GM23248 (cell line): ENCODE measurements around the gene ATG9A. TPM values are rescaled to one million over a fixed set of nuclear protein-coding genes. Genes with fewer than 3 reads are reported as not detected.
A peak's percentile ranks its signal among the peaks of the same experiment; 100 is the strongest.

Source experiments
- DNase-seq: peaks from one replicate; pipeline ENCODE4 v3.0.0-alpha.2; 2015
- H2AFZ ChIP-seq: fragments of 200-600 bp; sonication (generic); 2 replicates; pipeline ENCODE4 v1.6.1; 2016; ENCODE audit warnings: antibody characterized with exemption
- H3F3A ChIP-seq: fragments of 200-600 bp; sonication (generic); 2 replicates; pipeline ENCODE4 v1.6.1; 2016; ENCODE audit warnings: mild to moderate bottlenecking, antibody characterized with exemption, mixed run types; ENCODE audit not compliant: insufficient read depth
- H3K27ac ChIP-seq: fragments of 200-600 bp; sonication (generic); 2 replicates; pipeline ENCODE4 v1.5.1; 2016; ENCODE audit warnings: mild to moderate bottlenecking
- H3K27me3 ChIP-seq: fragments of 200-600 bp; sonication (generic); replicated peaks from 2 replicates; pipeline ENCODE4 v1.6.1; 2016; ENCODE audit warnings: mild to moderate bottlenecking; ENCODE audit not compliant: insufficient read depth
- H3K36me3 ChIP-seq: fragments of 200-600 bp; sonication (generic); 2 replicates; pipeline ENCODE4 v1.6.1; 2016; ENCODE audit warnings: low read depth, mild to moderate bottlenecking
- H3K4me1 ChIP-seq: fragments of 200-600 bp; sonication (generic); 2 replicates; pipeline ENCODE4 v1.6.1; 2016; ENCODE audit warnings: mild to moderate bottlenecking; ENCODE audit not compliant: insufficient read depth
- H3K4me2 ChIP-seq: fragments of 200-600 bp; sonication (generic); one replicate; pipeline ENCODE4 v1.6.1; 2016; ENCODE audit warnings: mild to moderate bottlenecking; ENCODE audit not compliant: unreplicated experiment
- H3K4me3 ChIP-seq: fragments of 200-600 bp; sonication (generic); 2 replicates; pipeline ENCODE4 v1.5.1; 2016; ENCODE audit warnings: mild to moderate bottlenecking
- H3K79me2 ChIP-seq: fragments of 200-600 bp; sonication (generic); 2 replicates; pipeline ENCODE4 v1.6.1; 2016; ENCODE audit warnings: mild to moderate bottlenecking; ENCODE audit not compliant: insufficient read depth
- H3K9ac ChIP-seq: fragments of 200-600 bp; sonication (generic); 2 replicates; pipeline ENCODE4 v1.6.1; 2016; ENCODE audit warnings: mild to moderate bottlenecking
- H3K9me2 ChIP-seq: fragments of 200-600 bp; sonication (generic); 2 replicates; pipeline ENCODE4 v1.6.1; 2016; ENCODE audit warnings: mixed run types, mild to moderate bottlenecking, moderate library complexity; ENCODE audit not compliant: insufficient read depth
- H3K9me3 ChIP-seq: fragments of 200-600 bp; sonication (generic); one replicate; pipeline ENCODE4 v1.6.1; 2017; ENCODE audit warnings: low read depth
- H4K20me1 ChIP-seq: fragments of 200-600 bp; sonication (generic); 2 replicates; pipeline ENCODE4 v1.6.0; 2016; ENCODE audit not compliant: insufficient read depth
- EZH2 ChIP-seq: fragments of 200-600 bp; sonication (generic); IDR thresholded peaks from 2 replicates; pipeline ENCODE4 v1.6.1; 2018; ENCODE audit warnings: antibody characterized with exemption, mild to moderate bottlenecking; ENCODE audit not compliant: insufficient read depth, poor library complexity, severe bottlenecking
- EZH2phosphoT487 ChIP-seq: fragments of 200-600 bp; sonication (generic); IDR thresholded peaks from 2 replicates; pipeline ENCODE4 v1.6.1; 2018; ENCODE audit warnings: antibody characterized with exemption, moderate library complexity, mild to moderate bottlenecking, low read depth; ENCODE audit not compliant: insufficient read depth
- WGBS, 2 experiments: methylation state at CpG; one replicate each; pipeline ENCODE4 v1.1.6; 2015 to 2017; ENCODE audit warnings: low lambda C conversion rate in 2 of 2, low coverage in 1 of 2; ENCODE audit errors: missing lambda C conversion rate in 2 of 2; 5-methylcytosine and 5-hydroxymethylcytosine counted together
- in situ Hi-C: fragments of 300-500 bp; cut with MboI; formaldehyde crosslinking; loops from 2 replicates; pipeline ENCODE4 v1.15.0; 2020
- polyA plus RNA-seq: library from polyadenylated mRNA; unstranded; fragments of >200 nt; fragmentation: Nextera tagmentation; extraction: Ambion mirVana; gene quantifications from 2 replicates; pipeline ENCODE4 v1.2.1, GENCODE V29; 2016
- total RNA-seq: library from RNA; depleted of rRNA; stranded (reverse); fragments of >200 nt; shearing (Covaris generic); gene quantifications from 2 replicates; pipeline ENCODE4 v1.2.3, GENCODE V29; 2014

ATG9A gene
- total and polyA plus RNA-seq, 2 experiments from 2014 or later, result 68.5 to 84.4 TPM

DNA sequence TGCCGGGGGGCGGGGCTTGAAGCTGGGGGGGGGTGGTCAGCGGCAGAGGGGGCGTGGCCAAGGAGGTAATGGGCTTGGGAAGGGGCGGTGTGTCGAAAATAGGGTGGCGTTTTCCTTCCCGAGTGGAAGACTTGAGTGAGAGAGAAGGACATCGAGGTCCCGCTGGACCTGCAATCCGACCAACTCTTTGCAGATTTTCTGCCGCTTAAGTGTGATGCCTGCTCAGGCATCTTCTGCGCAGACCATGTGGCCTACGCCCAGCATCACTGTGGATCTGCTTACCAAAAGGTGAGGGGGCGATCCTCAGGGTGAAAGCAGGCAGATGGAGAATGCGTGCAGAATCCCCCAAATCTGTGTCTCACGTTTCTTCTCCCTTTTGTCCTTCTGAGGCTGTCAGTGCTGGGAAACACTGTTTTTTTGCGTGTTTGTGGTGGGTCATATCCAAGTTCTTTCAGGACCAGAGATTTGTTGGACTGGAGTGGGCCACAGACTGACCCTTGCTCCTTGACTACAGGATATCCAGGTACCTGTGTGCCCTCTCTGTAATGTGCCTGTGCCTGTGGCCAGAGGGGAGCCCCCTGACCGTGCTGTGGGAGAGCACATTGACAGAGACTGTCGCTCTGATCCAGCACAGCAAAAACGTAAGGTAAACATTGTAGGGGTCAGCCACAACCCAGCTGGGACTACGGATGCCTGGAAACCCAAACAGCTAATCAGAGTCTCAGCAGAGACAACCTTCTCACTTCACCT lies 22.1 kb downstream of the ATG9A start:
- H3K9me2 ChIP-seq, result no peaks in the 10 kb centered on the region
- H3K36me3 ChIP-seq, result no peaks in the 10 kb centered on the region
- no peaks in the 10 kb centered on the region for H4K20me1 ChIP-seq
- H3K4me3 ChIP-seq, result peak overlapping the region; percentile 78
- DNase-seq, result no peak
- 0 out of 2 replicates have a peak, but pooled peaks cover 3% of the 10 kb centered on the region for H3K79me2 ChIP-seq
- TF ChIP-seq EZH2 (no peak), EZH2phosphoT487 (no peak)
- WGBS, 2 experiments, result 8 to 11% methylated on average over 18 to 22 of the region's 22 CpGs
- peaks cover 11% of the 10 kb centered on the region; the same call in 1 of the 2 replicates for H3K4me1 ChIP-seq
- H2AFZ ChIP-seq, result peak overlapping the region; percentile 88
- H3K9ac ChIP-seq, result peak overlapping the region; percentile 77
- peak overlapping the region; percentile 93 for H3K4me2 ChIP-seq
- H3K9me3 ChIP-seq, result no peaks in the 10 kb centered on the region
- no peaks in the 10 kb centered on the region for H3K27me3 ChIP-seq
- H3F3A ChIP-seq, result peaks cover 17% of the 10 kb centered on the region
- in situ Hi-C loops, result no loop called here
- peak overlapping the region; percentile 69 for H3K27ac ChIP-seq

DNA sequence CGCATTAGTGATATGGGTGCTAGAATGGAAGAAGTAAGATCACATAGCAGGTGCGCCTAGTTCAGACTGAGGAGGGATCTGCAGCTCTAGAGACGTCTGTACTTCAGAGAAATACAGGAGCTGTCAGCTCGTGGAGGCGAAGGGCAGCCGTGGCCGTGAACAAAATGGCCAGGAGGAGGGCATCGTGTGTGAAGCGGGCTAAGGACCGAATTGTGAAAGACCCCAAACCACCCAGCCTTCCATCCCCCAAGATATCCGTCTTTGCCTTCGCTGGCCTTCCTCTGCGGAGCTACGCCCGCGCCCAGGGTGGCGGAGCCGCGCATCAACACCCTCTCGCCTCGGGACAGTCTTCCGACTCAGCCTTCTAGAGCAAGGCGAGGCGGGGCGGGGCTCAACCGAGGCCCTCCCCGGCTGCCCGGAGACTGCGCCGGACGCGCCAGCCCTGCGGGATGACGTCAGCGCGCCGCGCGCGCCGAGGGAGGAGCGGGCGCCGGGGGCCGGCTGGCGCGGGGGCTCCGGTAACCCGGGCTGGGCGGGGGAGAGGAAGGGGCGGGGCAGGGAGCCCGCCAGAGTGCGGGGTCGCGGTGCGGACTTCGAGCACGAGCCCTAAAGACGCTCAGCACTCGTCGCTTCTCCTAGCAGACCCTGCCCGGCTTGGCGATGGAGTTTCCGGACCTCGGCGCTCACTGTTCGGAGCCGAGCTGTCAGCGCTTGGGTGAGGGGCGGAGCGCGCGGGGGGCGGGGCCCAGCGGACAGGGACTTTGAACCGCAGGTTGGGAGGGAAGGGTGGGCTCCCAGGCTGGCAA lies 22.9 kb downstream of the ATG9A start, which contains the start of gene ZFAND2B:
Gene ZFAND2B (plus strand): TSS at position 455 of the 806 bp plus-strand sequence. CDS start 206 bp downstream, at position 661.
- H3F3A ChIP-seq, result peaks cover 17% of the 10 kb centered on the region
- in situ Hi-C loops, result no loop called here
- 1% methylated on average over 46 to 54 of the region's 76 CpGs for WGBS, 2 experiments
- H4K20me1 ChIP-seq, result no peaks in the 10 kb centered on the region
- H3K9ac ChIP-seq, result peak within 1 kb of the TSS; percentile 77
- H3K79me2 ChIP-seq, result 0 out of 2 replicates have a peak, but pooled peaks cover 3% of the 10 kb centered on the region
- TF ChIP-seq EZH2phosphoT487 (no peak), EZH2 (no peak)
- H3K4me2 ChIP-seq, result peak within 1 kb of the TSS; percentile 93
- peak within 1 kb of the TSS; percentile 78 for H3K4me3 ChIP-seq
- H3K27ac ChIP-seq, result peak within 1 kb of the TSS; percentile 69
- no peaks in the 10 kb centered on the region for H3K36me3 ChIP-seq
- H3K27me3 ChIP-seq, result no peaks in the 10 kb centered on the region
- no peaks in the 10 kb centered on the region for H3K9me2 ChIP-seq
- peaks cover 11% of the 10 kb centered on the region; the same call in 1 of the 2 replicates for H3K4me1 ChIP-seq
- H2AFZ ChIP-seq, result peak within 1 kb of the TSS; percentile 88
- no peaks in the 10 kb centered on the region for H3K9me3 ChIP-seq
- DNase-seq, result peak; percentile 98

DNA sequence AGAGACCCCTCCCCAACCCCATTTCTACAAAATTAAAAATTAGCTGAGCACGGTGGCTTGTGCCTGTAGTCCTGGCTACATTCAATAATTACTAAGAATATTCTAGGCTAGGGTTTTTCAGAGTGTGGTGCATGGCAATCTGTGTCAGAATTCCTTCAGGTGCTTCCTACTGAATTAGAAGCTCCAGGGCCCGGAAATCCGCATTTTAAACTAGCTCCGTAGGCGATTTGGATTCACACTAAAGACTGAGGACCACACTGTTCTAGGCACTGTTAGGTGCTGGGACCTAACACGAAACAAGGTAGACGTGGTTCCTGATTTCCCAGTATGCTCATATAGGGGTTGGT lies 23.5 kb downstream of the ATG9A start:
- Histone ChIP-seq H3K4me2 (peak overlapping the region; percentile 93), H3K27ac (peak overlapping the region; percentile 69), H4K20me1 (no peaks in the 10 kb centered on the region), H3K27me3 (no peaks in the 10 kb centered on the region), H3K4me1 (peaks cover 11% of the 10 kb centered on the region; the same call in 1 of the 2 replicates), H3K4me3 (peak overlapping the region; percentile 78), H3K79me2 (0 out of 2 replicates have a peak, but pooled peaks cover 3% of the 10 kb centered on the region), H3K36me3 (no peaks in the 10 kb centered on the region), H3K9ac (peak overlapping the region; percentile 77), H3K9me2 (no peaks in the 10 kb centered on the region), H3F3A (peaks cover 17% of the 10 kb centered on the region), H3K9me3 (no peaks in the 10 kb centered on the region), H2AFZ (peak overlapping the region; percentile 88)
- WGBS, 2 experiments, result 23 to 27% methylated on average over 7 of the region's 7 CpGs
- DNase-seq, result no peak
- in situ Hi-C loops, result no loop called here
- TF ChIP-seq EZH2phosphoT487, result no peak

DNA sequence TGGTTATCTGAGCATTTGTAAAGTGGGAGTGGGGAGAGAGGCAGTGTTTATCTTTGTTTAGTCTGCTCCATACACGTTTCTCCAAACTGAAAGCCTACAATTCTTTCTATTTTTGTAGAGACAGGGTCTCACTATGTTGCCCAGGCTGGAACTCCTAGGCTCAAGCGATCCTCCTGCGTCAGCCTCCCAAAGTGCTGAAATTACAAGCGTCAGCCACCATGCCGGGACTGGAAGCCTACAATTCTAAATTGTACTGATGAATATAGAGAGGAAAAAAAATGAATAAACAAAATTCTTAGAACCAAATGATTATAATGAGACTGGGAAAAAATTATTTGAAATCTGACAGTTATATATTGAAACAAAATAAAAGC lies 24.3 kb downstream of the ATG9A start:
- Histone ChIP-seq H3K79me2 (0 out of 2 replicates have a peak, but pooled peaks cover 3% of the 10 kb centered on the region), H3K36me3 (no peaks in the 10 kb centered on the region), H3F3A (peaks cover 17% of the 10 kb centered on the region), H3K27ac (no peak overlapping the region), H3K9ac (no peak overlapping the region), H3K9me3 (no peaks in the 10 kb centered on the region), H3K4me3 (no peak overlapping the region), H2AFZ (no peak overlapping the region), H3K4me2 (no peak overlapping the region), H3K27me3 (no peaks in the 10 kb centered on the region), H3K4me1 (peaks cover 11% of the 10 kb centered on the region; the same call in 1 of the 2 replicates), H4K20me1 (no peaks in the 10 kb centered on the region), H3K9me2 (no peaks in the 10 kb centered on the region)
- TF ChIP-seq EZH2phosphoT487, result no peak
- TF ChIP-seq EZH2, result no peak
- in situ Hi-C loops, result no loop called here
- WGBS, 2 experiments, result 78 to 79% methylated on average over 5 of the region's 5 CpGs
- no peak for DNase-seq
